Thoracic aorta (tissue), 2 donors: Measurements from ENCODE around the gene BTF3. TPM values are rescaled to one million over a fixed set of nuclear protein-coding genes. Genes with fewer than 3 reads are reported as not detected.
"Not testable (repeated sequence)": the region's sequence is repeated elsewhere in the genome, so short reads cannot be mapped to it uniquely, and the experiment has no call there.

Experiments used
- ATAC-seq: fragments of 150-250 bp; one replicate; pipeline ENCODE4 v1.8.0; 2017; ENCODE audit warnings: low read depth; ENCODE audit not compliant: insufficient number of reproducible peaks, low FRiP score
- DNase-seq: peaks from one replicate; pipeline ENCODE4 v3.0.0-alpha.2; 2020; ENCODE audit warnings: low spot score
- H3K27ac ChIP-seq, 2 donors: fragments of 200-600 bp; sonication (generic); 1 replicate in 1 of 2; 2 replicates in 1 of 2; pipeline ENCODE4 v1.5.1; 2016; ENCODE audit warnings: mild to moderate bottlenecking in 2 of 2, moderate library complexity in 2 of 2
- H3K27me3 ChIP-seq: fragments of 200-600 bp; sonication (generic); replicated peaks from 2 replicates; pipeline ENCODE4 v1.6.0; 2016; ENCODE audit warnings: mild to moderate bottlenecking; ENCODE audit not compliant: insufficient read depth
- H3K36me3 ChIP-seq: fragments of 200-600 bp; sonication (generic); one replicate; pipeline ENCODE4 v1.5.1; 2016
- H3K4me1 ChIP-seq, 2 donors: fragments of 200-600 bp; sonication (generic); 1 replicate in 1 of 2; 2 replicates in 1 of 2; pipeline versions ENCODE4 v1.5.1 to v1.6.0; 2016; ENCODE audit warnings: low read depth in 2 of 2, mild to moderate bottlenecking in 1 of 2; ENCODE audit not compliant: control insufficient read depth in 1 of 2
- H3K4me3 ChIP-seq: fragments of 200-600 bp; sonication (generic); 2 replicates; pipeline ENCODE4 v1.5.1; 2016; ENCODE audit warnings: mild to moderate bottlenecking
- H3K9me3 ChIP-seq: fragments of 200-600 bp; sonication (generic); 2 replicates; pipeline ENCODE4 v1.5.1; 2016
- CTCF ChIP-seq: fragments of 200-600 bp; sonication (generic); IDR thresholded peaks from one replicate; pipeline ENCODE4 v1.5.1; 2019; ENCODE audit warnings: antibody characterized with exemption
- total RNA-seq, 2 donors: library from RNA; depleted of rRNA; stranded (reverse); fragments of >200 nt; gene quantifications; one replicate each; pipeline versions ENCODE4 v1.1.0 to v1.2.3, GENCODE V29; 2016

The BTF3 gene
- total RNA-seq, 2 donors from 2014 or later = 250 to 407 TPM

GRCh38 chr5:73486119-73486899 is 11.9 kb upstream of the BTF3 start:
- DNase-seq = no peak
- TF ChIP-seq CTCF = no peak
- no peak for ATAC-seq
- no peaks in the 10 kb centered on the region for H3K36me3 ChIP-seq
- no peaks in the 10 kb centered on the region for H3K27me3 ChIP-seq
- H3K4me3 ChIP-seq = no peak overlapping the region
- no peaks in the 10 kb centered on the region for H3K4me1 ChIP-seq
- no peak overlapping the region for H3K27ac ChIP-seq
- H3K9me3 ChIP-seq = no peaks in the 10 kb centered on the region

- not testable (repeated sequence) for H3K4me3 ChIP-seq, H3K27ac ChIP-seq, ATAC-seq, DNase-seq, H3K4me1 ChIP-seq, H3K9me3 ChIP-seq, H3K36me3 ChIP-seq, H3K27me3 ChIP-seq
These were observed 11.0 kb upstream of the BTF3 start for GRCh38 chr5:73487257-73487656.

- H3K4me3 ChIP-seq = no peak overlapping the region
- no peak overlapping the region for H3K27ac ChIP-seq
- H3K4me1 ChIP-seq = no peaks in the 10 kb centered on the region
- H3K9me3 ChIP-seq = no peaks in the 10 kb centered on the region
- DNase-seq = no peak
- no peaks in the 10 kb centered on the region for H3K36me3 ChIP-seq
- no peak for ATAC-seq
- H3K27me3 ChIP-seq = no peaks in the 10 kb centered on the region
- no peak for TF ChIP-seq CTCF
These were observed 10.4 kb upstream of the BTF3 start for GRCh38 chr5:73487815-73488214.

GRCh38 chr5:73488806-73489205 is 9.4 kb upstream of the BTF3 start:
- Histone ChIP-seq H3K36me3 (no peaks in the 10 kb centered on the region), H3K27ac (no peak overlapping the region), H3K9me3 (no peaks in the 10 kb centered on the region), H3K4me3 (no peak overlapping the region), H3K27me3 (no peaks in the 10 kb centered on the region), H3K4me1 (no peaks in the 10 kb centered on the region)
- DNase-seq = no peak
- no peak for ATAC-seq
- TF ChIP-seq CTCF = no peak

GRCh38 chr5:73490088-73490487 is 8.2 kb upstream of the BTF3 start:
- TF ChIP-seq CTCF = no peak
- no peak overlapping the region for H3K4me3 ChIP-seq
- no peaks in the 10 kb centered on the region for H3K27me3 ChIP-seq
- DNase-seq = no peak
- H3K9me3 ChIP-seq = no peaks in the 10 kb centered on the region
- H3K36me3 ChIP-seq = no peaks in the 10 kb centered on the region
- H3K27ac ChIP-seq = no peak overlapping the region
- H3K4me1 ChIP-seq = no peaks in the 10 kb centered on the region
- ATAC-seq = no peak

GRCh38 chr5:73491155-73491554 is 7.1 kb upstream of the BTF3 start:
- H3K9me3 ChIP-seq = no peaks in the 10 kb centered on the region
- ATAC-seq = no peak
- no peaks in the 10 kb centered on the region for H3K36me3 ChIP-seq
- H3K4me1 ChIP-seq = no peaks in the 10 kb centered on the region
- no peaks in the 10 kb centered on the region for H3K27me3 ChIP-seq
- no peak overlapping the region for H3K27ac ChIP-seq
- no peak for DNase-seq
- no peak overlapping the region for H3K4me3 ChIP-seq
- no peak for TF ChIP-seq CTCF
